Suprapubic skin (tissue), 4 donors: ENCODE results near the gene AHDC1. TPM values are rescaled to one million over a fixed set of nuclear protein-coding genes. Genes with fewer than 3 reads are reported as not detected.
"Not testable (repeated sequence)": the region's sequence is repeated elsewhere in the genome, so short reads cannot be mapped to it uniquely, and the experiment has no call there.

Source experiments
- DNase-seq, 2 donors: peaks; one replicate each; pipeline ENCODE4 v3.0.0-alpha.2; 2019; ENCODE audit warnings: low spot score in 2 of 2
- H3K27ac ChIP-seq: fragments of 200-600 bp; sonication (generic); one replicate; pipeline ENCODE4 v1.5.1; 2019
- H3K27me3 ChIP-seq: fragments of 200-600 bp; sonication (generic); one replicate; pipeline ENCODE4 v1.5.1; 2019
- H3K36me3 ChIP-seq: fragments of 200-600 bp; sonication (generic); one replicate; pipeline ENCODE4 v1.5.1; 2019
- H3K4me1 ChIP-seq: fragments of 200-600 bp; sonication (generic); one replicate; pipeline ENCODE4 v1.5.1; 2019
- H3K4me3 ChIP-seq: fragments of 200-600 bp; sonication (generic); one replicate; pipeline ENCODE4 v1.5.1; 2019; ENCODE audit warnings: mild to moderate bottlenecking
- H3K9me3 ChIP-seq: fragments of 200-600 bp; sonication (generic); one replicate; pipeline ENCODE4 v1.5.1; 2019
- CTCF ChIP-seq, 2 donors: fragments of 200-600 bp in 1 of 2; fragments of 450-650 bp in 1 of 2; sonication (generic) in 1 of 2; IDR thresholded peaks; one replicate each; pipeline ENCODE4 v1.5.1; 2016 to 2019; ENCODE audit warnings: antibody characterized with exemption in 2 of 2, mild to moderate bottlenecking in 1 of 2, moderate library complexity in 1 of 2
- EP300 ChIP-seq: sonication (generic); formaldehyde crosslinking; IDR thresholded peaks from one replicate; pipeline ENCODE4 v1.6.1; 2017; ENCODE audit warnings: antibody characterized with exemption
- POLR2A ChIP-seq, 2 donors: fragments of 450-650 bp; IDR thresholded peaks; one replicate each; pipeline ENCODE4 v1.6.1; 2017; ENCODE audit warnings: antibody characterized with exemption in 2 of 2, mild to moderate bottlenecking in 2 of 2, moderate library complexity in 2 of 2
- POLR2AphosphoS5 ChIP-seq, 3 donors: sonication (generic); formaldehyde crosslinking; IDR thresholded peaks; one replicate each; pipeline ENCODE4 v1.6.1; 2017; ENCODE audit warnings: antibody characterized with exemption in 3 of 3
- WGBS: methylation state at CpG from one replicate; pipeline ENCODE4 v1.1.5; 2018; 5-methylcytosine and 5-hydroxymethylcytosine counted together
- total RNA-seq, 4 donors: library from RNA; depleted of rRNA; stranded (reverse); fragments of >200 nt; gene quantifications; one replicate each; pipeline ENCODE4 v1.1.0, GENCODE V29; 2016

Gene AHDC1
- total RNA-seq, 4 donors from 2014 or later = 46.7 to 103 (median 60.1) TPM

- peaks cover 40% of the 10 kb centered on the region for H3K4me1 ChIP-seq
- no peaks in the 10 kb centered on the region for H3K27me3 ChIP-seq
- H3K4me3 ChIP-seq = peak overlapping the region; percentile 23
- H3K9me3 ChIP-seq = no peaks in the 10 kb centered on the region
- WGBS = 11% methylated on average over 8 of the region's 13 CpGs
- TF ChIP-seq POLR2A (IDR thresholded peaks at IDR 0.05) = no peak
- no peak for TF ChIP-seq CTCF (IDR thresholded peaks at IDR 0.05)
- TF ChIP-seq EP300 = no peak
- no peak for TF ChIP-seq POLR2AphosphoS5 (IDR thresholded peaks at IDR 0.05)
- no peaks in the 10 kb centered on the region for H3K36me3 ChIP-seq
- peak overlapping the region; percentile 93 for H3K27ac ChIP-seq
- DNase-seq = peak; percentile 78 to 88
Measured at GRCh38 chr1:27504588-27505419, 99.1 kb downstream of the AHDC1 start.

DNA sequence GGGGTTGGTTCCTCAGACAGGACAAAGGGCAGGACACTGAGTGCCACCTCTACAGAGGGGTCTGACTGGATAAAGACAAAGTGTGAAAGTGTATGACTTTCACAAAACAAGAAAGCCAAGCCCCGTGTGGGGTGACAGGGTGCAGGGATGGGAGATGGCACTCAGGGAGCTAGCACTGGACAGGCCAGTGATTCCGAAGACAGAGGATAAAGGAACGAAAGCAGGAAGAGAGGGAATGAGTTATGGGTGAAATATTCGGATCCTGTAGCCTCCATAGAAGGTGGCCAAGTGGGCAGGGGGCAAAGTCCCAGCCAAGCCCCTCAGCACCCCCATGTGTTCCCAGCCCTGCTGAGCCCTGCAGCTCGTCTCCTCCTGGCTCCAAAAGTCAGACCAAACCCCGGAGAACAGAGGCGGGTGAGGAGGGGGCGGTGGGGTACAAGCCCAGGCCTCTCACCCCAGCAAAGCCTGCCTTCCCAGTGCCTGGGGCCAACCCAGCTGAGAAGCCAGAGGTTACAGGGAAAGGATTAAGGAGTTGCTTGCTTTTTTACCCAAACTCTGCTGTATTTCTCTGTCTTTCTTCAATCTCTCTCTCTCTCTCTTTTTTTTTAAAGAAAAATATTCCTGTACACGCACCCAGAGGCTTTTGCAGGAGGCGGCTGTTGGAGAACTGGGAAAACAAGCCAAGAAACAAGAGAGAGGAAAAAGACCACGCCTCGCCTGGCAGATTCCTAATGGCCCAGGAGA lies 99.9 kb downstream of the AHDC1 start:
- Histone ChIP-seq H3K27me3 (no peaks in the 10 kb centered on the region), H3K9me3 (no peaks in the 10 kb centered on the region), H3K36me3 (no peaks in the 10 kb centered on the region), H3K4me3 (peak overlapping the region; percentile 23), H3K27ac (peak overlapping the region; percentile 93), H3K4me1 (peaks cover 32% of the 10 kb centered on the region)
- 17% methylated on average over 12 of the region's 12 CpGs for WGBS
- TF ChIP-seq POLR2A (IDR thresholded peaks at IDR 0.05) = no peak
- no peak for TF ChIP-seq POLR2AphosphoS5 (IDR thresholded peaks at IDR 0.05)
- no peak for TF ChIP-seq CTCF (IDR thresholded peaks at IDR 0.05)
- no peak for TF ChIP-seq EP300
- DNase-seq = no peak

GRCh38 chr1:27503033-27503432 lies 100.9 kb downstream of the AHDC1 start:
- DNase-seq = no peak
- H3K4me3 ChIP-seq = no peak overlapping the region
- peaks cover 26% of the 10 kb centered on the region for H3K4me1 ChIP-seq
- 81% methylated on average over 2 of the region's 2 CpGs for WGBS
- no peak for TF ChIP-seq CTCF (IDR thresholded peaks at IDR 0.05)
- TF ChIP-seq POLR2AphosphoS5 (IDR thresholded peaks at IDR 0.05) = no peak
- no peak for TF ChIP-seq EP300
- no peak for TF ChIP-seq POLR2A (IDR thresholded peaks at IDR 0.05)
- H3K27me3 ChIP-seq = no peaks in the 10 kb centered on the region
- no peak overlapping the region for H3K27ac ChIP-seq
- H3K36me3 ChIP-seq = no peaks in the 10 kb centered on the region
- H3K9me3 ChIP-seq = no peaks in the 10 kb centered on the region

- H3K9me3 ChIP-seq, DNase-seq, H3K36me3 ChIP-seq, H3K27me3 ChIP-seq, H3K4me3 ChIP-seq, H3K27ac ChIP-seq: not testable (repeated sequence)
- WGBS = 89% methylated on average over 2 of the region's 2 CpGs
- H3K4me1 ChIP-seq = peaks cover 36% of the 10 kb centered on the region
Measured at GRCh38 chr1:27501159-27501558, 102.8 kb downstream of the AHDC1 start.

DNA sequence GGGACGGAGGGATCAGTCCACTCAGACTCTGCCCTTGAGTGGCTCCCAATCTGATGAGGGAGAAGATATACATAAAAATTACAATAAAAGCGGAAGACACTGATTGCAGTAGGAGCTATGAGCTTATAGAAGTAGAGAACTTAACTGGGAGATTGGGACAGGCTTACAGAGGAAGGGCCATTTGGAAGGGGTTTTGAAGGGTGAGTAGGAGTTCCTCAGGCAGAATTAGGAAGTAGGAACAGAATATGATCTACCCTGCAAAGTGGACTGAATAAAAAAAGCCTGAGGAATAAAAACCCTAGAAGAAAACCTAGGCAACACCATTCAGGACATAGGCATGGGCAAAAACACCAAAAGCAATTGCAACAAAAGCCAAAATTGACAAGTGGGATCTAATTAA lies 104.8 kb downstream of the AHDC1 start:
- Histone ChIP-seq H3K36me3 (no peaks in the 10 kb centered on the region), H3K4me3 (no peak overlapping the region)
- WGBS = 94% methylated on average over 2 of the region's 2 CpGs

More for the DNA sequence above, 104.8 kb downstream of the AHDC1 start:
- peaks cover 21% of the 10 kb centered on the region for H3K4me1 ChIP-seq
- no peak overlapping the region for H3K27ac ChIP-seq
- TF ChIP-seq POLR2AphosphoS5 (IDR thresholded peaks at IDR 0.05) (no peak), EP300 (no peak), CTCF (IDR thresholded peaks at IDR 0.05) (no peak), POLR2A (IDR thresholded peaks at IDR 0.05) (no peak)
- H3K9me3 ChIP-seq = no peaks in the 10 kb centered on the region
- no peaks in the 10 kb centered on the region for H3K27me3 ChIP-seq
- DNase-seq = peak in 1 of 2 donors; percentile 20
